ENCODE measurements around the gene HDAC9.

HDAC9 gene

GRCh38 chr7:18495412-18496340 lies at the start of gene HDAC9:
Gene HDAC9, plus strand, starts transcription at chr7:18495749. Its CDS starts 554 bp downstream, at chr7:18496303.
- DNase-seq: no peak

GRCh38 chr7:18445916-18446520 lies 49.5 kb upstream of the HDAC9 start:
- no peak for DNase-seq

GRCh38 chr7:18450019-18450418 lies 45.5 kb upstream of the HDAC9 start:
- no peak for DNase-seq

GRCh38 chr7:18455606-18456005 lies 39.9 kb upstream of the HDAC9 start:
- no peak for DNase-seq

DNA sequence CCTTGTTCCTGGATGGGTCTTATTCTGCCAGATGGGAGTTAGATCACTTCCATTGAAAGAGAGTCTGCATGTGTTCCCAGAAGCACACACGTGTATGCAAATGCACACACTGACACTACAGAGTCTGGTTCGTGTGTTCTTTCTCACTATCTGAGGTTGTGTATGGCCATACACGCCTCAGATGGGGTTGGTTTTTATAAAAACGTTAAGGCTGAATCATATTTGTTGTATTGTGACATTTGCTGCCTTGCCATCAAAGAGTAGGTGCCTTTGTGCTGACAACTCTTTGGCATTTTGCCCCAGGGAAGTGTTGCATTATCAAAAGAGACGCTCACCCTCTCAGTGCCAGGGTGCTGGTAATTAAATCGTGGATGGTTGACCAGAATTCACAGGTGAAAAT lies 37.7 kb upstream of the HDAC9 start:
- DNase-seq: no peak

GRCh38 chr7:18458830-18459229 lies 36.7 kb upstream of the HDAC9 start:
- DNase-seq: no peak

DNA sequence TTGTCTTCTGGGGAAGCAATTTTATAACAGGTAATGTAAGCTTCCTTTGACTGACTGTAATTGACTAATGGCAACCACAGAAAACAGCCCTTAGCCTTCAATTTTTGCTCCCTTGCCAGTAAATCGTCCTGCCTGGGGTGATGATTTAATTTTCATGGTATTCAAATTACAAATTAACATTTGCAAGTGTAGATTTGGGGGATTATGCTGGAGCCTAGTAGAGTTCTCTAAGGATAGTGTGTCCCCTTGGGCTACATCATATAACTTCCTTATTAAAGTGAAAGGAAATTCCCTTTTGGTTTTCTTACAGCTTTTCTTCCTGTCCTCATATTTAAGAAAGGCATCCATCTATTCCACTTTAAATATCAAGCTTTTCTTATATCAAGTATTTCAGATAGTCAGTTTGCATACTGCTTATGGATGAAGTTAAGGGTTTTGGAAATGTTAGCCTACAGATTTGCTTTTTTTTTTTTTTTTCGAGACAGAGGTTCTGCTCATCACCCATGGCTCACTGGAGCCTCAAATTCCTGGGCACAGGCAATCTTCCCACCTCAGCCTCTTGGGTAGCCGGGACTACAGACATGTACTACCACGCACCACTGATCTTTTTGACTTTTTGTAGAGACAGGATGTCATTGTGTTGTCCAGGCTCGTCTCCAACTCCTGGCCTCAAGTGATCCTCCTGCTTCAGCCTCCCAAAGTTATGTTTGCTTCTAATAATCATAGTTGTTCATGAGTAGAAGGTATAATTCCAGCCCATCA lies 35.9 kb upstream of the HDAC9 start:
- no peak for DNase-seq

- DNase-seq: no peak
Observed at GRCh38 chr7:18461785-18462467, 33.6 kb upstream of the HDAC9 start.

GRCh38 chr7:18464830-18465229 lies 30.7 kb upstream of the HDAC9 start:
- DNase-seq: no peak

GRCh38 chr7:18467011-18467410 lies 28.5 kb upstream of the HDAC9 start:
- DNase-seq: no peak

DNA sequence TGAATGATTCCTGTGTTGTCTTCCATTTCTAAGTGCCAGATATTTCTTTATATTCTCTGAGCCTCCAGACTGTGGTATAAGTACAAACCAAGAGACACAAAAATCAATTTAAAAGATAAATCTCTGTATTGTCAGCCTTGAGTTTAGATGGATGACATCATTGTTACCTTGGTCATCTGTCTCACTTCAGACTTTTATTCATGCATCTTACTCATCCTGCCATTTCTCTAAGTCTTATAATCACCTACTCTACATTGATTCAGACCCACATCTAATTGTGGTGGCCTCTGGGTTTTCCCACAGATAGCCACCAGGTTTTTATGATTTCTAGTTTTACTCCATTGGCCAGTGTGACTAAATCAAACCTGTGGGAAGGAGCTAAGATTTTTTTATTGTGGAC lies 26.8 kb upstream of the HDAC9 start:
- DNase-seq: no peak

DNA sequence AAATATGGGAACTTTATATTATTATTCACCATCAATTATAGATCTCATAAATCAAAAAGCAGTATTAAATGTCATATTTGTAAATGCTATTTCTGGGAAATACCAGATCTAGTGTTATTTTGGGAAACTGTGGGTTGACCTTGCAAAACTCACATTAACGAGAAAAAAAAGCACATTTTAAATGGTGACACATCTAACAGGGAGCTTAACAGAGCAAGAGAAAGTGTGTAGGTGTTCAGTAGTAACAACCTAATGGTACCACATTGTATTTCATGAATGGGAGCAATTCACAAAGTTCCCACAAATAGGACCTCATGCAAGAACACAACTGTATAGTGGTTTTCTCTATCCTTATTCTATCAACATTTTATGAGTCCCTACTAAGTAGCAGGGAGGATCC lies 26.2 kb upstream of the HDAC9 start:
- DNase-seq: no peak

- no peak for DNase-seq
Observed at GRCh38 chr7:18471476-18472160, 23.9 kb upstream of the HDAC9 start.

GRCh38 chr7:18472161-18472483 lies 23.4 kb upstream of the HDAC9 start:
- no peak for DNase-seq

GRCh38 chr7:18473119-18473518 lies 22.4 kb upstream of the HDAC9 start:
- no peak for DNase-seq

DNA sequence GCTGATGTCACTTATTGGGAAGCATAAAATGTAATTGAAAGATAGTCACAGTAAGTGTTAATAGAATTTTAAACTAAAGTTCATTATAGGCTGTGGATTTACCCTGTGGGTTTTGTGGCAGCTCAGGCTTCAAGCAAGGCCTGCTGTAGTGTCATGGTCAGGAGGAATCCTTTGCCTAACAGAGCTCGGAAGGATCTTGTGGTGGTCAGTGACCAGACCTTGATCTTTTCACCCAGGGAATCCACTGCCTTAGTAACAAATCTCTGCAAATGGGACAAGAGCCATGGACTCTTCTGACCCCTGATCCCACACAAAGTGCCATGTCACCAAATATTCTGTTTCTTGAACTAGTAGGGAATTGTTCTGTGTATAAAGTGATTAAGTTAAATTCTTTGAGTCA lies 20.6 kb upstream of the HDAC9 start:
- no peak for DNase-seq

DNA sequence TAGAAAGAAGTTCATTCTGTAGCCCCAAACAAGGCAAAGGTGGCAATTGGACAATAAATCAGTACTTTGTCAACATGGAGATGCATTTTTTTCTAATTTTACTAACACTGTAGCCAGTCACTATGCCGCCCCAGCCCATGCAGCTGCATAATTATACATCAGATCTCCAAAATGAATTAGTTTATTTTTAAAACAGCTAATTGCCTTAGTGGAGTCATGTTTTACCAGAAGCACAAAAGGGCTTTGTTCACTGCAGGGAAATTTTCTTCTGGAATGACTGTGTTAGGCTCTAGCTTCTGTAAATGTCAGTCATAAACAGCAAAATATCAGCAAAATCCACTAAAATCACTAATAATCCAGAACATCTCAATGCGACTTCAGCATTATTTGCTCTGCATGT lies 20.1 kb upstream of the HDAC9 start:
- no peak for DNase-seq

- no peak for DNase-seq
Observed at GRCh38 chr7:18481776-18482175, 13.8 kb upstream of the HDAC9 start.

GRCh38 chr7:18488049-18488448 lies 7.5 kb upstream of the HDAC9 start:
- no peak for DNase-seq

- DNase-seq: no peak
Observed at GRCh38 chr7:18489624-18490023, 5.9 kb upstream of the HDAC9 start.

- DNase-seq: no peak
Observed at GRCh38 chr7:18491871-18492270, 3.7 kb upstream of the HDAC9 start.

DNA sequence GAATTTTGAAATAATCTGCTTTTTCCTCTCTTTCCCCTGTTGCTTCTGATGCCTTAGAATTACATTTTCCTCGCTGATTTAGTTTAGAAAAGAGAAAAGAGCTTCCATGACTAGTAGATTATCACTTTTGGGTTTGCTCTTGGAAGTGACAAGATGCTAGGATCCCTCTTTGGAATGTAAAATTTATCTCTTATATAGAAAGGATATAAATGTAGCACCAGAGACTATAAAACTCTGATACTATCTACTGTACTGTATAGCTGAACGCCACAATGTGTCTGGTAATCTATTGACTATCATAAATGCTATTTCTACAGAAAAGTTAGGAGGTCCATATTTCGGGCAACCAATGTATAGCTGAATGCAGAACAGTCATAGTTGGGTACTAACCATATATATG lies 1.1 kb upstream of the HDAC9 start:
- no peak for DNase-seq
